PC-3 (cell line): ENCODE data around the gene ZC3HAV1. TPM values are rescaled to one million over a fixed set of nuclear protein-coding genes. Genes with fewer than 3 reads are reported as not detected.
"Not testable (repeated sequence)": the region's sequence is repeated elsewhere in the genome, so short reads cannot be mapped to it uniquely, and the experiment has no call there.

Source experiments
- ATAC-seq: fragments of 200-7000 bp; cut with Tn5 transposase; 2 replicates; pipeline ENCODE4 v1.9.1; 2020; ENCODE audit warnings: mild to moderate bottlenecking, moderate library complexity
- BruUV-seq: library from RNA; stranded (reverse); fragments of 400-500 nt; replicated peaks from 2 replicates; lab custom pipeline; 2021; lab: Mats Ljungman, UMichigan
- CTCF ChIA-PET: fragments of 300-600 bp; sonication (Branson Sonifier 250); formaldehyde crosslinking; loops from one replicate; lab custom pipeline; 2022; ENCODE audit warnings: antibody characterized with exemption; lab: Charles Lee
- POLR2A ChIA-PET: fragments of 300-600 bp; sonication (Branson Sonifier 250); formaldehyde crosslinking; loops from one replicate; lab custom pipeline; 2022; ENCODE audit warnings: antibody characterized with exemption; ENCODE audit not compliant: unreplicated experiment; lab: Charles Lee
- DNase-seq: peaks from one replicate; pipeline ENCODE4 v3.0.0-alpha.2; 2015
- H2AFZ ChIP-seq: fragments of 300-600 bp; sonication (generic); 2 replicates; pipeline ENCODE4 v1.6.0; 2016; ENCODE audit warnings: antibody characterized with exemption, low read length
- H3F3A ChIP-seq: fragments of 300-600 bp; sonication (generic); one replicate; pipeline ENCODE4 v1.6.0; 2017; ENCODE audit warnings: antibody characterized with exemption, low read length, control low read depth, mild to moderate bottlenecking; ENCODE audit not compliant: unreplicated experiment
- H3K27ac ChIP-seq: fragments of 300-600 bp; sonication (generic); 2 replicates; pipeline ENCODE4 v1.5.1; 2016; ENCODE audit warnings: mild to moderate bottlenecking, low read length
- H3K27me3 ChIP-seq: fragments of 300-600 bp; sonication (generic); 2 replicates; pipeline ENCODE4 v1.6.1; 2016; ENCODE audit warnings: low read length, mixed read lengths
- H3K36me3 ChIP-seq: fragments of 300-600 bp; sonication (generic); 2 replicates; pipeline ENCODE4 v1.6.1; 2016; ENCODE audit warnings: low read depth, mixed run types, low read length, mixed read lengths
- H3K4me1 ChIP-seq: fragments of 300-600 bp; sonication (generic); 2 replicates; pipeline ENCODE4 v1.5.1; 2016; ENCODE audit warnings: low read length; ENCODE audit not compliant: insufficient read depth
- H3K4me2 ChIP-seq: fragments of 300-600 bp; sonication (generic); 2 replicates; pipeline ENCODE4 v1.6.0; 2016; ENCODE audit warnings: low read length
- H3K4me3 ChIP-seq: fragments of 300-600 bp; sonication (generic); 2 replicates; pipeline ENCODE4 v1.5.1; 2016; ENCODE audit warnings: mild to moderate bottlenecking, low read length, mixed read lengths
- H3K79me2 ChIP-seq: fragments of 300-600 bp; sonication (generic); 2 replicates; pipeline ENCODE4 v1.6.1; 2017; ENCODE audit warnings: low read length, mixed read lengths
- H3K9ac ChIP-seq: fragments of 300-600 bp; sonication (generic); 2 replicates; pipeline ENCODE4 v1.6.0; 2016; ENCODE audit warnings: mild to moderate bottlenecking, low read length
- H3K9me2 ChIP-seq: fragments of 300-600 bp; sonication (generic); replicated peaks from 2 replicates; pipeline ENCODE4 v1.6.1; 2016; ENCODE audit warnings: mixed run types, low read length, mixed read lengths
- H3K9me3 ChIP-seq: fragments of 300-600 bp; sonication (generic); 2 replicates; pipeline ENCODE4 v1.6.1; 2016; ENCODE audit warnings: low read length, mixed read lengths
- H4K20me1 ChIP-seq: fragments of 300-600 bp; sonication (generic); 2 replicates; pipeline ENCODE4 v1.6.1; 2016; ENCODE audit warnings: low read length, mixed read lengths
- EZH2 ChIP-seq: fragments of 300-600 bp; sonication (generic); IDR thresholded peaks from one replicate; pipeline ENCODE4 v1.6.1; 2017; ENCODE audit warnings: antibody characterized with exemption, mild to moderate bottlenecking, low read length; ENCODE audit not compliant: unreplicated experiment
- EZH2phosphoT487 ChIP-seq: fragments of 300-600 bp; sonication (generic); IDR thresholded peaks from 2 replicates; pipeline ENCODE4 v1.6.1; 2018; ENCODE audit warnings: mild to moderate bottlenecking, antibody characterized with exemption, low read length, borderline replicate concordance
- intact Hi-C: fragments of 100-400 bp; cut with micrococcal nuclease; formaldehyde crosslinking; loops from 2 replicates; pipeline ENCODE4 v1.9.0; 2023
- total RNA-seq: library from RNA; depleted of rRNA; stranded (reverse); fragments of >200 nt; gene quantifications from 2 replicates; pipeline ENCODE4 v1.2.3, GENCODE V29; 2014
- TF ChIP-seq, protein P1 (sequence below): fragments of 300-600 bp; sonication (generic); conservative IDR thresholded peaks from 2 replicates; pipeline ENCODE4 v1.5.1; 2017; ENCODE audit warnings: antibody characterized with exemption, low read depth, mild to moderate bottlenecking, low read length

ZC3HAV1 gene
- total RNA-seq, 1 experiment from 2014 or later, result 19.6 TPM

DNA sequence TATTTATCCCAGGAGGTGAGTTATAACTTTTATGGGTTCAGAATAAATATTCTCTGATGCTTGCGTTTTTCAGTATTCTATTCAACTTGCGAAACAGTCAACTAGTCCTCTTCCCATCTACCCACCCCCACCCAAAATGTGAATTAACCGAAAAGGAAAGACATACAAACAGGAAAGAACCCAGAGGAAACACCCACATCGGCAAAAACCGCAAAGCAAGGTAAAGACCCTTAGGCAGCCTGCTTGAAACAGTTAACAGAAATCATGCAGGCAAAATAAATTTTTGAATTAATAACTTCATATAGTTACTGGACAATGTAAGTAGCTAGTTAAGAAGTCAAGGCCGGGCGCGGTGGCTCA, 5.4 kb downstream of the ZC3HAV1 start:
- no peak overlapping the region for H3K27ac ChIP-seq
- BruUV-seq, result no TSS peak
- H2AFZ ChIP-seq, result no peak overlapping the region
- peaks cover 75% of the 10 kb centered on the region for H3K79me2 ChIP-seq
- H3K36me3 ChIP-seq, result no peaks in the 10 kb centered on the region
- intact Hi-C loops, result no loop called here
- H3K27me3 ChIP-seq, result no peaks in the 10 kb centered on the region
- 0 out of 2 replicates have a peak, but pooled peaks cover 18% of the 10 kb centered on the region for H3K4me1 ChIP-seq
- H3K4me2 ChIP-seq, result no peak overlapping the region
- H4K20me1 ChIP-seq, result peaks cover 9% of the 10 kb centered on the region; the same call in 1 of the 2 replicates
- H3K4me3 ChIP-seq, result no peak overlapping the region
- no peak for ATAC-seq
- no peak overlapping the region for H3K9ac ChIP-seq
- TF ChIP-seq EZH2phosphoT487, result no peak
- ChIA-PET CTCF (interaction anchor here (0.6 kb wide), 1 partner anchor 354 kb away, joined by 3 read pairs; no protein-coding TSS in a partner anchor), POLR2A (no interaction called here)
- no peaks in the 10 kb centered on the region for H3K9me2 ChIP-seq
- DNase-seq, result no peak
- H3F3A ChIP-seq, result no peaks in the 10 kb centered on the region
- H3K9me3 ChIP-seq, result no peaks in the 10 kb centered on the region

GRCh38 chr7:139103057-139103815, 6.3 kb downstream of the ZC3HAV1 start:
- Histone ChIP-seq H3K4me2 (peak overlapping the region; percentile 29; the same call in 1 of the 2 replicates), H4K20me1 (peaks cover 9% of the 10 kb centered on the region; the same call in 1 of the 2 replicates), H3K27ac (no peak overlapping the region), H3K9ac (no peak overlapping the region), H3K4me1 (0 out of 2 replicates have a peak, but pooled peaks cover 18% of the 10 kb centered on the region), H3K9me3 (no peaks in the 10 kb centered on the region), H3K27me3 (no peaks in the 10 kb centered on the region), H2AFZ (no peak overlapping the region), H3F3A (no peaks in the 10 kb centered on the region), H3K4me3 (no peak overlapping the region), H3K36me3 (no peaks in the 10 kb centered on the region), H3K79me2 (peaks cover 70% of the 10 kb centered on the region), H3K9me2 (no peaks in the 10 kb centered on the region)
- CTCF ChIA-PET, result no interaction called here
- intact Hi-C loops, result no loop called here
- TF ChIP-seq, protein P1, sequence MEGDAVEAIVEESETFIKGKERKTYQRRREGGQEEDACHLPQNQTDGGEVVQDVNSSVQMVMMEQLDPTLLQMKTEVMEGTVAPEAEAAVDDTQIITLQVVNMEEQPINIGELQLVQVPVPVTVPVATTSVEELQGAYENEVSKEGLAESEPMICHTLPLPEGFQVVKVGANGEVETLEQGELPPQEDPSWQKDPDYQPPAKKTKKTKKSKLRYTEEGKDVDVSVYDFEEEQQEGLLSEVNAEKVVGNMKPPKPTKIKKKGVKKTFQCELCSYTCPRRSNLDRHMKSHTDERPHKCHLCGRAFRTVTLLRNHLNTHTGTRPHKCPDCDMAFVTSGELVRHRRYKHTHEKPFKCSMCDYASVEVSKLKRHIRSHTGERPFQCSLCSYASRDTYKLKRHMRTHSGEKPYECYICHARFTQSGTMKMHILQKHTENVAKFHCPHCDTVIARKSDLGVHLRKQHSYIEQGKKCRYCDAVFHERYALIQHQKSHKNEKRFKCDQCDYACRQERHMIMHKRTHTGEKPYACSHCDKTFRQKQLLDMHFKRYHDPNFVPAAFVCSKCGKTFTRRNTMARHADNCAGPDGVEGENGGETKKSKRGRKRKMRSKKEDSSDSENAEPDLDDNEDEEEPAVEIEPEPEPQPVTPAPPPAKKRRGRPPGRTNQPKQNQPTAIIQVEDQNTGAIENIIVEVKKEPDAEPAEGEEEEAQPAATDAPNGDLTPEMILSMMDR, result no peak
- TF ChIP-seq EZH2, result no peak
- no peak for TF ChIP-seq EZH2phosphoT487
- POLR2A ChIA-PET, result no interaction called here
- BruUV-seq, result no TSS peak
- no peak for DNase-seq
- ATAC-seq, result no peak

GRCh38 chr7:139101637-139102158, 7.8 kb downstream of the ZC3HAV1 start:
- H3K9ac ChIP-seq, H4K20me1 ChIP-seq, H3K9me3 ChIP-seq, CTCF ChIA-PET, H3K9me2 ChIP-seq, H3F3A ChIP-seq, H2AFZ ChIP-seq, intact Hi-C loops, ATAC-seq, H3K4me2 ChIP-seq, POLR2A ChIA-PET, H3K27me3 ChIP-seq, H3K4me3 ChIP-seq, H3K36me3 ChIP-seq, DNase-seq, BruUV-seq, H3K27ac ChIP-seq: not testable (repeated sequence)
- 0 out of 2 replicates have a peak, but pooled peaks cover 11% of the 10 kb centered on the region for H3K4me1 ChIP-seq
- H3K79me2 ChIP-seq, result peaks cover 54% of the 10 kb centered on the region
